ENCODE measurements around the gene CREB5. TPM values are rescaled to one million over a fixed set of nuclear protein-coding genes. Genes with fewer than 3 reads are reported as not detected.

CREB5 gene
- total and polyA plus RNA-seq, 9 donors, result 0.71 to 15.0 (median 2.7) TPM

- no peak overlapping the region for H3K4me3 ChIP-seq
- no peaks in the 10 kb centered on the region for H3K9me3 ChIP-seq
- intact Hi-C loops (cut with DNase I), result no loop called here
- H3K4me1 ChIP-seq (ENCODE audit: insufficient read depth), result no peaks in the 10 kb centered on the region
- no peaks in the 10 kb centered on the region for H3K36me3 ChIP-seq
- TF ChIP-seq CTCF (IDR thresholded peaks at IDR 0.05), result no peak
- TF ChIP-seq POLR2A (IDR thresholded peaks at IDR 0.05), result no peak
- TF ChIP-seq EP300 (IDR thresholded peaks at IDR 0.05), result no peak
- no peaks in the 10 kb centered on the region for H3K27me3 ChIP-seq
- WGBS, 3 donors, result 91 to 95% (median 95%) methylated on average over 6 of the region's 6 CpGs
- DNase-seq, result no peak
- no peak overlapping the region for H3K27ac ChIP-seq
Measured at GRCh38 chr7:28707291-28707690, 295.0 kb downstream of the CREB5 start.

GRCh38 chr7:28708033-28708951 is 296.0 kb downstream of the CREB5 start:
- Histone ChIP-seq H3K9me3 (no peaks in the 10 kb centered on the region), H3K4me1 (ENCODE audit: insufficient read depth) (no peaks in the 10 kb centered on the region), H3K4me3 (no peak overlapping the region), H3K27me3 (no peaks in the 10 kb centered on the region), H3K36me3 (no peaks in the 10 kb centered on the region), H3K27ac (no peak overlapping the region)
- TF ChIP-seq EP300 (IDR thresholded peaks at IDR 0.05), result no peak
- TF ChIP-seq POLR2A (IDR thresholded peaks at IDR 0.05), result no peak
- no peak for TF ChIP-seq CTCF (IDR thresholded peaks at IDR 0.05)
- intact Hi-C loops (cut with DNase I), result no loop called here
- WGBS, 3 donors, result 53 to 66% (median 59%) methylated on average over 15 of the region's 15 CpGs
- DNase-seq, result no peak

GRCh38 chr7:28709748-28710147 is 297.4 kb downstream of the CREB5 start:
- intact Hi-C loops (cut with DNase I), result no loop called here
- 93 to 96% (median 93%) methylated on average over 6 of the region's 6 CpGs for WGBS, 3 donors
- Histone ChIP-seq H3K36me3 (no peaks in the 10 kb centered on the region), H3K4me1 (ENCODE audit: insufficient read depth) (no peaks in the 10 kb centered on the region), H3K27ac (no peak overlapping the region), H3K4me3 (no peak overlapping the region), H3K9me3 (no peaks in the 10 kb centered on the region), H3K27me3 (no peaks in the 10 kb centered on the region)
- no peak for DNase-seq
- TF ChIP-seq CTCF (IDR thresholded peaks at IDR 0.05), result no peak
- no peak for TF ChIP-seq EP300 (IDR thresholded peaks at IDR 0.05)
- no peak for TF ChIP-seq POLR2A (IDR thresholded peaks at IDR 0.05)

- intact Hi-C loops (cut with DNase I), result no loop called here
- no peak for TF ChIP-seq EP300 (IDR thresholded peaks at IDR 0.05)
- no peak overlapping the region for H3K4me3 ChIP-seq
- H3K4me1 ChIP-seq (ENCODE audit: insufficient read depth), result no peaks in the 10 kb centered on the region
- 58 to 66% (median 61%) methylated on average over 3 of the region's 3 CpGs for WGBS, 3 donors
- H3K27ac ChIP-seq, result no peak overlapping the region
- H3K27me3 ChIP-seq, result no peaks in the 10 kb centered on the region
- H3K9me3 ChIP-seq, result no peaks in the 10 kb centered on the region
- H3K36me3 ChIP-seq, result no peaks in the 10 kb centered on the region
- no peak for DNase-seq
Measured at GRCh38 chr7:28711114-28711513, 298.8 kb downstream of the CREB5 start.

GRCh38 chr7:28714459-28715120 is 302.3 kb downstream of the CREB5 start:
- no peaks in the 10 kb centered on the region for H3K9me3 ChIP-seq
- intact Hi-C loops (cut with DNase I), result no loop called here
- no peak overlapping the region for H3K27ac ChIP-seq
- 74 to 90% (median 81%) methylated on average over 6 of the region's 6 CpGs for WGBS, 3 donors
- no peaks in the 10 kb centered on the region for H3K36me3 ChIP-seq
- H3K27me3 ChIP-seq, result no peaks in the 10 kb centered on the region
- no peak for DNase-seq
- TF ChIP-seq EP300 (IDR thresholded peaks at IDR 0.05), result no peak
- TF ChIP-seq POLR2A (IDR thresholded peaks at IDR 0.05), result no peak
- TF ChIP-seq CTCF (IDR thresholded peaks at IDR 0.05), result no peak
- no peaks in the 10 kb centered on the region for H3K4me1 ChIP-seq (ENCODE audit: insufficient read depth)
- no peak overlapping the region for H3K4me3 ChIP-seq

All from ovary (tissue), 9 donors.